ENCODE measurements around the gene NAPSA.

- TF ChIP-seq POLR2A (IDR thresholded peaks at IDR 0.05; ENCODE audit: low read depth) (no peak), CTCF (IDR thresholded peaks at IDR 0.05) (no peak), EP300 (IDR thresholded peaks at IDR 0.05) (no peak)
Observed at GRCh38 chr19:50381881-50382729, 16.7 kb upstream of the NAPSA start.

Data from esophagus muscularis mucosa (tissue), 4 donors.